Neural cell (in vitro differentiated cells): ENCODE measurements around the gene CCDC127. TPM values are rescaled to one million over a fixed set of nuclear protein-coding genes. Genes with fewer than 3 reads are reported as not detected.

Experiments
- H2AFZ ChIP-seq: fragments of 200-600, 300-800 bp; sonication (generic), shearing (Covaris generic); 2 replicates; pipeline ENCODE4 v1.6.0; 2014; ENCODE audit warnings: low read depth, mild to moderate bottlenecking, antibody characterized with exemption, low read length, moderate library complexity
- H3F3A ChIP-seq: fragments of 200-600 bp; shearing (Covaris generic); 2 replicates; pipeline ENCODE4 v1.6.1; 2016; ENCODE audit warnings: mild to moderate bottlenecking, moderate library complexity, mixed read lengths, antibody characterized with exemption, low read length; ENCODE audit not compliant: insufficient read depth, poor library complexity, severe bottlenecking
- H3K27ac ChIP-seq: fragments of 200-600, 300-800 bp; sonication (generic), shearing (Covaris generic); 2 replicates; pipeline ENCODE4 v1.5.1; 2014; ENCODE audit warnings: mild to moderate bottlenecking, low read length, moderate library complexity
- H3K27me3 ChIP-seq: fragments of 300-800, 200-600 bp; sonication (generic), shearing (Covaris generic); 2 replicates; pipeline ENCODE4 v1.6.0; 2014; ENCODE audit warnings: mild to moderate bottlenecking, low read depth, low read length, moderate library complexity; ENCODE audit not compliant: insufficient read depth
- H3K36me3 ChIP-seq: fragments of 300-800, 200-600 bp; sonication (generic), shearing (Covaris generic); 2 replicates; pipeline ENCODE4 v1.5.1; 2014; ENCODE audit warnings: mild to moderate bottlenecking, antibody characterized with exemption, low read length, moderate library complexity; ENCODE audit not compliant: insufficient read depth
- H3K4me2 ChIP-seq: fragments of 300-800, 200-600 bp; sonication (generic), shearing (Covaris generic); 2 replicates; pipeline ENCODE4 v1.6.0; 2014; ENCODE audit warnings: mild to moderate bottlenecking, low read length
- H3K4me3 ChIP-seq: fragments of 300-800, 200-600 bp; sonication (generic), shearing (Covaris generic); 2 replicates; pipeline ENCODE4 v1.5.1; 2014; ENCODE audit warnings: mild to moderate bottlenecking, low read length, moderate library complexity
- H3K79me2 ChIP-seq: fragments of 200-600 bp; shearing (Covaris generic); replicated peaks from 2 replicates; pipeline ENCODE4 v1.6.0; 2014; ENCODE audit warnings: mild to moderate bottlenecking, low read length, moderate library complexity; ENCODE audit not compliant: insufficient read depth
- H3K9ac ChIP-seq: fragments of 300-800, 200-600 bp; sonication (generic), shearing (Covaris generic); 2 replicates; pipeline ENCODE4 v1.6.1; 2016; ENCODE audit warnings: mild to moderate bottlenecking, low read length, mixed read lengths
- H3K9me2 ChIP-seq: fragments of 200-600 bp; shearing (Covaris generic); 2 replicates; pipeline ENCODE4 v1.6.1; 2016; ENCODE audit warnings: mild to moderate bottlenecking, low read length, mixed read lengths; ENCODE audit not compliant: insufficient read depth
- H3K9me3 ChIP-seq: fragments of 200-600, 300-800 bp; sonication (generic), shearing (Covaris generic); 2 replicates; pipeline ENCODE4 v1.6.1; 2016; ENCODE audit warnings: mild to moderate bottlenecking, mixed run types, low read length, moderate library complexity, mixed read lengths
- H4K20me1 ChIP-seq: fragments of 200-600 bp; shearing (Covaris generic); 2 replicates; pipeline ENCODE4 v1.6.1; 2016; ENCODE audit warnings: mild to moderate bottlenecking, mixed run types; ENCODE audit not compliant: insufficient read depth
- CTCF ChIP-seq: fragments of 450-650 bp; IDR thresholded peaks from 2 replicates; pipeline ENCODE4 v1.5.1; 2014; ENCODE audit warnings: antibody characterized with exemption, mild to moderate bottlenecking, moderate library complexity; ENCODE audit not compliant: poor library complexity, severe bottlenecking
- EP300 ChIP-seq: fragments of 450-650 bp; conservative IDR thresholded peaks from 2 replicates; pipeline ENCODE4 v1.6.1; 2014; ENCODE audit warnings: antibody characterized with exemption, mild to moderate bottlenecking, moderate library complexity; ENCODE audit not compliant: poor library complexity, severe bottlenecking
- EZH2 ChIP-seq: fragments of 200-600, 300-800 bp; shearing (Covaris generic), sonication (generic); IDR thresholded peaks from 2 replicates; pipeline ENCODE4 v1.6.1; 2014; ENCODE audit warnings: antibody characterized with exemption, low read length, borderline replicate concordance, mild to moderate bottlenecking; ENCODE audit not compliant: insufficient read depth, poor library complexity, severe bottlenecking
- MXI1 ChIP-seq: fragments of 450-650 bp; conservative IDR thresholded peaks from 2 replicates; pipeline ENCODE4 v1.6.1; 2014; ENCODE audit warnings: antibody characterized with exemption, mild to moderate bottlenecking; ENCODE audit not compliant: poor library complexity, severe bottlenecking
- POLR2AphosphoS5 ChIP-seq: IDR thresholded peaks from 2 replicates; pipeline ENCODE4 v1.6.1; 2012
- RAD21 ChIP-seq: fragments of 450-650 bp; conservative IDR thresholded peaks from 2 replicates; pipeline ENCODE4 v1.6.1; 2014; ENCODE audit warnings: antibody characterized with exemption, mild to moderate bottlenecking, moderate library complexity
- REST ChIP-seq: IDR thresholded peaks from 2 replicates; pipeline ENCODE4 v1.6.1; 2012; ENCODE audit warnings: borderline replicate concordance
- SMC3 ChIP-seq: fragments of 450-650 bp; conservative IDR thresholded peaks from 2 replicates; pipeline ENCODE4 v1.6.1; 2014; ENCODE audit warnings: antibody characterized with exemption, mild to moderate bottlenecking, moderate library complexity; ENCODE audit not compliant: poor library complexity
- TAF1 ChIP-seq: IDR thresholded peaks from 2 replicates; pipeline ENCODE4 v1.6.1; 2012; ENCODE audit warnings: low read depth
- polyA plus RNA-seq: library from polyadenylated mRNA; depleted of rRNA; stranded (reverse); fragments of >200 nt; gene quantifications from 2 replicates; pipeline ENCODE4 v1.2.3, GENCODE V29; 2014

CCDC127 gene
- polyA plus RNA-seq, 1 donor from 2014 or later: 5.4 TPM

DNA sequence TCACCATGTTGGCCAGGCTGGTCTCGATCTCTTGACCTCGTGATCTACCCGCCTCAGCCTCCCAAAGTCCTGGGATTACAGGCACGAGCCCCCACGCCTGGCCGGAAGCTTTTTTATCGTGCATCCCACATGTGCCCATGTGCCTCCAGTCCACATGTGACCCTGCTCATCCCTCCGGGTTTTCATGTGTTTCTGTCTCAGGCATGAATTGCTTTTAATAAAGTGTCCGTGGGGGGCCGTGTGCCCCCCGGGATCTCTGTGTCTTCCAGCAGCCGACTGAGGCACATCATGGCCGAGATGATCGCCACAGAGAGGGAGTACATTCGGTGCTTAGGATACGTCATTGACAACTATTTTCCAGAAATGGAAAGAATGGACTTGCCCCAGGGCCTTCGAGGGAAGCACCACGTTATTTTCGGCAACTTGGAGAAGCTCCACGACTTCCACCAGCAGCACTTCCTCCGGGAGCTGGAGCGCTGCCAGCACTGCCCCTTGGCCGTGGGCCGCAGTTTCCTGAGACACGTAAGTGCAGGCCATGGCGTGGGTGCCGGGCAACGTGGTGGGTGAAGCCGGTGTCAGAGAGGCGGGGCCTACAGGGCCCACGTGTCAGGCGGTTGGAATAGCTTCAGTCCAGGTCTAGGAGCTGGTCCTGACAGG is 48.8 kb downstream of the CCDC127 start:
- Histone ChIP-seq H3K9me3 (no peaks in the 10 kb centered on the region), H3K27me3 (no peaks in the 10 kb centered on the region), H2AFZ (no peak overlapping the region), H3K9me2 (no peaks in the 10 kb centered on the region), H3K79me2 (no peaks in the 10 kb centered on the region), H3K36me3 (no peaks in the 10 kb centered on the region), H3F3A (no peaks in the 10 kb centered on the region), H3K4me2 (no peak overlapping the region), H4K20me1 (no peaks in the 10 kb centered on the region), H3K4me3 (no peak overlapping the region), H3K9ac (no peak overlapping the region), H3K27ac (no peak overlapping the region)
- TF ChIP-seq CTCF: no peak
- TF ChIP-seq MXI1: no peak
- TF ChIP-seq TAF1: no peak
- TF ChIP-seq REST: no peak
- TF ChIP-seq POLR2AphosphoS5: no peak
- no peak for TF ChIP-seq RAD21
- no peak for TF ChIP-seq EP300
- no peak for TF ChIP-seq EZH2
- TF ChIP-seq SMC3: no peak

DNA sequence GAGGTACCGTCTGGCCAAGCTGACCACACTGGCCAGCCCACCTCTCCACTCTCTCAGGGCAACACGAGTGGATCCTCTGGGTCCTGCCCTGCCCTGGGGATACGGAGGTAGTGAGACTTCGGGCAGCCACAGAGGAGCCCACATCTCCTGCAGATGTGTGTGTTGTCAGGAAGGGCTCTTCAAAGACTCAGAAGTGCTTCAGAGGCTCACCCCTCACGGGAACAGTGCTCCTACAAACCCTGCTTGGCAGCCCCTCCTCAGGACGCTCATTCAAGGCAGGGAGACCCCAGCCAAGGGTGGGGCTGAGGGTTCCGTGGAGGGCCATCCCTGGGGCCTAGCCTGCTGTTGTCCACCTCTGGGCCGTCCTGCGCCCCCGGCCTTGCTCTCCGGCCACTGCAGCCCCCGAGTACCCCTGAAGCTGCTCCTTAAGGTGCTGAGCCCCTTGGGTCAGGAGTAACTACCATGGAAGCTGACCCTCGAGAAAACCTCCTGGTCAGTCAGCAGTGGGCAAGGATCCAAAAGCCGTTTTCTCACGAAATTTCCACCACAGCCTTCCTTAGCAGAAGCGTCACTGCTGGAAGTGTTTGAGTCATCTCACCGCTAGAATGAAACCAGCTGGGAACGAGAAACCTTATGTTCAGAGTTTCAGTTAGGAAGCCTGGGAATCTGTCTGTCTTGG is 49.8 kb downstream of the CCDC127 start:
- Histone ChIP-seq H3K4me2 (no peak overlapping the region), H3K4me3 (no peak overlapping the region), H3K79me2 (no peaks in the 10 kb centered on the region), H3F3A (no peaks in the 10 kb centered on the region), H2AFZ (no peak overlapping the region), H3K27me3 (no peaks in the 10 kb centered on the region), H3K9me2 (no peaks in the 10 kb centered on the region), H3K9ac (no peak overlapping the region), H3K36me3 (no peaks in the 10 kb centered on the region), H4K20me1 (no peaks in the 10 kb centered on the region), H3K9me3 (no peaks in the 10 kb centered on the region), H3K27ac (no peak overlapping the region)
- TF ChIP-seq TAF1 (no peak), EZH2 (no peak), MXI1 (no peak), SMC3 (no peak), POLR2AphosphoS5 (no peak), CTCF (no peak), EP300 (no peak), RAD21 (no peak), REST (no peak)
